DND-41 (cell line): ENCODE results near the gene SSTR4.

Experiments used
- ATAC-seq: fragments of 200-7000 bp; cut with Tn5 transposase; 3 replicates; pipeline ENCODE4 v1.9.1; 2021; ENCODE audit warnings: low read depth; ENCODE audit not compliant: insufficient read depth
- DNase-seq: peaks from one replicate; pipeline ENCODE4 v3.0.0-alpha.2; 2020
- H2AFZ ChIP-seq: 2 replicates; pipeline ENCODE4 v1.6.0; 2012; ENCODE audit warnings: low read depth, low read length
- H3K27ac ChIP-seq: 2 replicates; pipeline ENCODE4 v1.5.1; 2012; ENCODE audit warnings: low read length, inconsistent platforms
- H3K27me3 ChIP-seq: fragments of 200-600 bp; sonication (generic); 2 replicates; pipeline ENCODE4 v1.6.0; 2012; ENCODE audit warnings: low read length, mild to moderate bottlenecking, inconsistent platforms; ENCODE audit not compliant: insufficient read depth, poor library complexity
- H3K36me3 ChIP-seq: 2 replicates; pipeline ENCODE4 v1.5.1; 2012; ENCODE audit warnings: low read length, inconsistent platforms; ENCODE audit not compliant: insufficient read depth
- H3K4me1 ChIP-seq: 2 replicates; pipeline ENCODE4 v1.5.1; 2012; ENCODE audit warnings: mild to moderate bottlenecking, low read length; ENCODE audit not compliant: insufficient read depth
- H3K4me2 ChIP-seq: 2 replicates; pipeline ENCODE4 v1.6.0; 2012; ENCODE audit warnings: mild to moderate bottlenecking, moderate library complexity, low read length, inconsistent platforms; ENCODE audit not compliant: insufficient read depth
- H3K4me3 ChIP-seq, 2 experiments: fragments of 200-600 bp in 1 of 2; shearing (Covaris generic) in 1 of 2; 2 replicates each; pipeline ENCODE4 v1.5.1; 2012 to 2016; ENCODE audit warnings: inconsistent platforms in 2 of 2, low read length in 2 of 2, mild to moderate bottlenecking in 2 of 2, low read depth in 1 of 2, moderate library complexity in 1 of 2
- H3K79me2 ChIP-seq: 2 replicates; pipeline ENCODE4 v1.6.0; 2012; ENCODE audit warnings: low read length, inconsistent platforms; ENCODE audit not compliant: insufficient read depth
- H3K9ac ChIP-seq: 2 replicates; pipeline ENCODE4 v1.6.0; 2012; ENCODE audit warnings: low read depth, mild to moderate bottlenecking, inconsistent platforms, low read length, moderate library complexity
- H3K9me3 ChIP-seq: 2 replicates; pipeline ENCODE4 v1.5.1; 2012; ENCODE audit warnings: low read length, moderate library complexity, mild to moderate bottlenecking, inconsistent platforms; ENCODE audit not compliant: insufficient read depth, severe bottlenecking
- H4K20me1 ChIP-seq: 2 replicates; pipeline ENCODE4 v1.6.0; 2012; ENCODE audit warnings: low read length; ENCODE audit not compliant: insufficient read depth
- EZH2 ChIP-seq: IDR thresholded peaks from 3 replicates; pipeline ENCODE4 v1.6.1; 2012; ENCODE audit warnings: borderline replicate concordance, low read depth, mild to moderate bottlenecking, moderate library complexity, low read length, inconsistent platforms; ENCODE audit not compliant: severe bottlenecking
- TF ChIP-seq, protein P1 (sequence below): IDR thresholded peaks from 2 replicates; pipeline ENCODE4 v1.5.1; 2012; ENCODE audit warnings: borderline replicate concordance, low read length, moderate library complexity, mild to moderate bottlenecking; ENCODE audit not compliant: poor library complexity, severe bottlenecking; ENCODE audit errors: extremely low read depth

SSTR4 gene

DNA sequence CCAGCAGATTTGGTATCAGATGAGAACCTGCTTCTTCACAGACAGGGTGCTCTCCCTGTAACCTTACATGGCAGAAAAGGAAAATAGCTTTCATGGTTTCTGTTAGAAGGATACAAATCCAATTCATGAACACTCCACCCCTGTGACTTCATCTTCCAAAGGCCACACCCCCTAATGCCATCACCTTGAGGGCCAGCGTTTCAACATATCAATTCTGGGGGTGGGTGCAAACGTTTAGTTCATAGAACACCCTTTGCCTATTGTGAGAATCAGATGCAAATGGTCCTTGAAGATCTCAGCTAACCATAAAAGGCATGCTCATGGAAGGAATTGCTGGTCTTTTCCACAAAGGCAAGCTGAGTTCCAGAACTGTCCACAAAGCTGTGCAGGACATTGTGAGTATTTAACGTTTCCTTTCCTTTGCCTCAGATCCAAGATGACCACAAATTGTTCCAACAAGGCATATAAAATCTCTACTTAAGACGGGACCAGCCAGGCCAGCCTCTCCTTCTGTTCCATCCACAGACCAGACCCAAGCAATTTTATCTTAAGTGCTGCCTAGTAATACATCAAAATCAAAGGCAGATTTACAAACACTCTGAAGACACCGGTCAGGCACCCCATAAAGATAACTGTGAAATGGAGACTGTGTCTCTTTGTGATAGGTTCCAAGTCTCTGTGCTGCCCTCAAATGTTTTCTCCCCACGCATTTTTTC, 34.7 kb upstream of the SSTR4 start:
- no peaks in the 10 kb centered on the region for H3K36me3 ChIP-seq
- H4K20me1 ChIP-seq: no peaks in the 10 kb centered on the region
- no peaks in the 10 kb centered on the region for H3K4me1 ChIP-seq
- no peak for ATAC-seq
- no peak overlapping the region for H3K4me3 ChIP-seq
- H3K27ac ChIP-seq: no peak overlapping the region
- H3K27me3 ChIP-seq: no peaks in the 10 kb centered on the region
- H3K4me2 ChIP-seq: no peak overlapping the region
- H2AFZ ChIP-seq: no peak overlapping the region
- no peak for TF ChIP-seq EZH2
- TF ChIP-seq, protein P1, sequence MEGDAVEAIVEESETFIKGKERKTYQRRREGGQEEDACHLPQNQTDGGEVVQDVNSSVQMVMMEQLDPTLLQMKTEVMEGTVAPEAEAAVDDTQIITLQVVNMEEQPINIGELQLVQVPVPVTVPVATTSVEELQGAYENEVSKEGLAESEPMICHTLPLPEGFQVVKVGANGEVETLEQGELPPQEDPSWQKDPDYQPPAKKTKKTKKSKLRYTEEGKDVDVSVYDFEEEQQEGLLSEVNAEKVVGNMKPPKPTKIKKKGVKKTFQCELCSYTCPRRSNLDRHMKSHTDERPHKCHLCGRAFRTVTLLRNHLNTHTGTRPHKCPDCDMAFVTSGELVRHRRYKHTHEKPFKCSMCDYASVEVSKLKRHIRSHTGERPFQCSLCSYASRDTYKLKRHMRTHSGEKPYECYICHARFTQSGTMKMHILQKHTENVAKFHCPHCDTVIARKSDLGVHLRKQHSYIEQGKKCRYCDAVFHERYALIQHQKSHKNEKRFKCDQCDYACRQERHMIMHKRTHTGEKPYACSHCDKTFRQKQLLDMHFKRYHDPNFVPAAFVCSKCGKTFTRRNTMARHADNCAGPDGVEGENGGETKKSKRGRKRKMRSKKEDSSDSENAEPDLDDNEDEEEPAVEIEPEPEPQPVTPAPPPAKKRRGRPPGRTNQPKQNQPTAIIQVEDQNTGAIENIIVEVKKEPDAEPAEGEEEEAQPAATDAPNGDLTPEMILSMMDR: no peak
- no peaks in the 10 kb centered on the region for H3K79me2 ChIP-seq
- DNase-seq: no peak
- no peaks in the 10 kb centered on the region for H3K9me3 ChIP-seq
- H3K9ac ChIP-seq: no peak overlapping the region

GRCh38 chr20:23002276-23002675, 32.8 kb upstream of the SSTR4 start:
- no peaks in the 10 kb centered on the region for H3K36me3 ChIP-seq
- H3K4me1 ChIP-seq: no peaks in the 10 kb centered on the region
- ATAC-seq: no peak
- no peak overlapping the region for H3K9ac ChIP-seq
- no peaks in the 10 kb centered on the region for H3K79me2 ChIP-seq
- no peaks in the 10 kb centered on the region for H3K27me3 ChIP-seq
- H3K4me3 ChIP-seq: no peak overlapping the region
- no peak for DNase-seq
- no peaks in the 10 kb centered on the region for H3K9me3 ChIP-seq
- H2AFZ ChIP-seq: no peak overlapping the region
- no peak overlapping the region for H3K27ac ChIP-seq
- no peaks in the 10 kb centered on the region for H4K20me1 ChIP-seq
- no peak overlapping the region for H3K4me2 ChIP-seq
- TF ChIP-seq, protein P1: no peak
- TF ChIP-seq EZH2: no peak

DNA sequence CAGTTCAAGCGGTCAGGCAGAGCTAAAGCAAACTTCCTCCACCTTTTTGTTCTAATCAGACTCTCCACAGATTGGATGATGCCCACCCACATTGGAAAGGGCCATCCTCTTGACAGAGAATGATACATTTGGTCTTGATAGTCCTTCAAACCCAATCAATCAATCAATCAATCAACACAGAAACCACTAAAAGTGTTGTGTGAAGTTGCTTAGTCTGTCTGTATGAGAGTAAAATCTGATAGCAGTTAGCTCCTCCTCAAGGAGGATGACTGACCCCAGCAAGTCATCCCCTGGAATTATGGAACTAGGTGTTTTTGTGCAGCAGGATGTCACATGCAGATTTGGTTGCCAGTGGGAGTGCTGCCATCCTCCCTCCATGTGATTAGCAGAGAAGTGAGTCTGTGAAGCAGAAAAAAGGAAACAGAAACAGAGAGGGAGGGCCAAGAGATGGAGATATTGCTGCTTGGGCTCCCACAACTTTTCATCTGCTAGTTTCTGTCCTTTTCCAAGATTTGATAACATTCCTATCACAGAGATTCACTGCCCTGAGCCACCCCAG, 32.0 kb upstream of the SSTR4 start:
- ATAC-seq (no peak), DNase-seq (no peak)
- Histone ChIP-seq H3K79me2 (no peaks in the 10 kb centered on the region), H3K4me2 (no peak overlapping the region), H3K27ac (no peak overlapping the region), H3K4me1 (no peaks in the 10 kb centered on the region), H4K20me1 (no peaks in the 10 kb centered on the region), H3K27me3 (no peaks in the 10 kb centered on the region), H3K4me3 (no peak overlapping the region), H2AFZ (no peak overlapping the region), H3K36me3 (no peaks in the 10 kb centered on the region), H3K9ac (no peak overlapping the region), H3K9me3 (no peaks in the 10 kb centered on the region)
- TF ChIP-seq, protein P1: no peak
- no peak for TF ChIP-seq EZH2
